Vagina (tissue), 2 donors: ENCODE data around the gene PIEZO1.

Source experiments
- POLR2AphosphoS5 ChIP-seq, 2 donors: sonication (generic); formaldehyde crosslinking; IDR thresholded peaks; one replicate each; pipeline ENCODE4 v1.9.0; 2017; ENCODE audit warnings: antibody characterized with exemption in 2 of 2, mild to moderate bottlenecking in 2 of 2, low read depth in 1 of 2; ENCODE audit not compliant: insufficient read depth in 1 of 2
- TF ChIP-seq, protein P1 (sequence below), 3 experiments: fragments of 450-650 bp in 2 of 3; fragments of 200-600 bp in 1 of 3; sonication (generic) in 1 of 3; IDR thresholded peaks; one replicate each; pipeline ENCODE4 v1.5.1; 2017 to 2019; ENCODE audit warnings: antibody characterized with exemption in 3 of 3, mild to moderate bottlenecking in 2 of 3, moderate library complexity in 2 of 3

GRCh38 chr16:88759976-88760350 lies 25.1 kb downstream of the PIEZO1 start:
- TF ChIP-seq, protein P1, sequence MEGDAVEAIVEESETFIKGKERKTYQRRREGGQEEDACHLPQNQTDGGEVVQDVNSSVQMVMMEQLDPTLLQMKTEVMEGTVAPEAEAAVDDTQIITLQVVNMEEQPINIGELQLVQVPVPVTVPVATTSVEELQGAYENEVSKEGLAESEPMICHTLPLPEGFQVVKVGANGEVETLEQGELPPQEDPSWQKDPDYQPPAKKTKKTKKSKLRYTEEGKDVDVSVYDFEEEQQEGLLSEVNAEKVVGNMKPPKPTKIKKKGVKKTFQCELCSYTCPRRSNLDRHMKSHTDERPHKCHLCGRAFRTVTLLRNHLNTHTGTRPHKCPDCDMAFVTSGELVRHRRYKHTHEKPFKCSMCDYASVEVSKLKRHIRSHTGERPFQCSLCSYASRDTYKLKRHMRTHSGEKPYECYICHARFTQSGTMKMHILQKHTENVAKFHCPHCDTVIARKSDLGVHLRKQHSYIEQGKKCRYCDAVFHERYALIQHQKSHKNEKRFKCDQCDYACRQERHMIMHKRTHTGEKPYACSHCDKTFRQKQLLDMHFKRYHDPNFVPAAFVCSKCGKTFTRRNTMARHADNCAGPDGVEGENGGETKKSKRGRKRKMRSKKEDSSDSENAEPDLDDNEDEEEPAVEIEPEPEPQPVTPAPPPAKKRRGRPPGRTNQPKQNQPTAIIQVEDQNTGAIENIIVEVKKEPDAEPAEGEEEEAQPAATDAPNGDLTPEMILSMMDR (IDR thresholded peaks at IDR 0.05): no peak
- TF ChIP-seq POLR2AphosphoS5 (IDR thresholded peaks at IDR 0.05; ENCODE audit: insufficient read depth in 1 of 2, low read depth in 1 of 2): no peak
